Measurements from ENCODE around the gene UPF2.
A peak's percentile ranks its signal among the peaks of the same experiment; 100 is the strongest.

DNA sequence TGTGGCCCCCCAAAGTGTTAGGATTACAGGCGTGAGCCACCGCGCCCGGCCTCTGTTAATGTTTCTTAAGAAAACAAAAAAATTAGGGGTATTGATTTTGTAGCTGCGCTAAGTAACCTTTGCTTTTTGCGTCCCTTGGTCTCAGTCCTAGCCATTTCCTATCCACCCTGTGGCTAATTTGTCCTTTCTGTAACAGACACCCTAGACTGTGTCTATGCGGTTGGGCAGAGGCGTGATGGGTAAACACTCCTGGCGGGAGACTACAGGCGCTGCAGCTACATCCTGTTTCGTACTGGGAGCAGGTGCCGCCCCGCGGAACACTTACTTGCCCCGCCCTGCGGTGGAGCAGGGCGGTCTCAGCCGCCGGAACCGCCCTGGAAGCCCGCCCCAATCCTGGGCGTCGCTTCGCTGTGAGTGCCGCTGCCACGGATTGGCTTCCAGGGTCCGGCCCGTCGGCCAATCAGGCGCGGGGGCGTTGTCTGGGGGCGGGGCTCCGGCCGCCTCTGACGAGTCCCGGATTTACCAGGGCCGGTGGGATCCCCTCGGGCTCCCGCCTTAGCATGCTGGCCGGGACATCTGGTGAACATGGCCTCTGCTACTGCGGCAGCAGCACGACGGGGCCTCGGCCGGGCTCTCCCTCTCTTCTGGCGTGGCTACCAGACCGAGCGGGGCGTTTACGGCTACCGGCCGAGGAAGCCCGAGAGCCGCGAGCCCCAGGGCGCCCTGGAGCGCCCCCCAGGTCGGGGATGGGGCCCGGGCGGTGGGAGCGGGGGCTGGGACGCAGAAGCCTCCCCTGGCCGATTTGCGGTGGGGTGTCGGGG lies 26.1 kb upstream of the UPF2 start, which contains the start of gene DHTKD1:
- TF ChIP-seq, protein P1, sequence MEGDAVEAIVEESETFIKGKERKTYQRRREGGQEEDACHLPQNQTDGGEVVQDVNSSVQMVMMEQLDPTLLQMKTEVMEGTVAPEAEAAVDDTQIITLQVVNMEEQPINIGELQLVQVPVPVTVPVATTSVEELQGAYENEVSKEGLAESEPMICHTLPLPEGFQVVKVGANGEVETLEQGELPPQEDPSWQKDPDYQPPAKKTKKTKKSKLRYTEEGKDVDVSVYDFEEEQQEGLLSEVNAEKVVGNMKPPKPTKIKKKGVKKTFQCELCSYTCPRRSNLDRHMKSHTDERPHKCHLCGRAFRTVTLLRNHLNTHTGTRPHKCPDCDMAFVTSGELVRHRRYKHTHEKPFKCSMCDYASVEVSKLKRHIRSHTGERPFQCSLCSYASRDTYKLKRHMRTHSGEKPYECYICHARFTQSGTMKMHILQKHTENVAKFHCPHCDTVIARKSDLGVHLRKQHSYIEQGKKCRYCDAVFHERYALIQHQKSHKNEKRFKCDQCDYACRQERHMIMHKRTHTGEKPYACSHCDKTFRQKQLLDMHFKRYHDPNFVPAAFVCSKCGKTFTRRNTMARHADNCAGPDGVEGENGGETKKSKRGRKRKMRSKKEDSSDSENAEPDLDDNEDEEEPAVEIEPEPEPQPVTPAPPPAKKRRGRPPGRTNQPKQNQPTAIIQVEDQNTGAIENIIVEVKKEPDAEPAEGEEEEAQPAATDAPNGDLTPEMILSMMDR (IDR thresholded peaks at IDR 0.05) = peak in 2 of 3 experiments; percentile 40 to 44
- TF ChIP-seq POLR2A (IDR thresholded peaks at IDR 0.05) = peak; percentile 24
